ENCODE measurements around the gene MRPL19. TPM values are rescaled to one million over a fixed set of nuclear protein-coding genes. Genes with fewer than 3 reads are reported as not detected.

The MRPL19 gene
- total RNA-seq, 1 experiment from 2014 or later = 65.4 TPM

GRCh38 chr2:75647771-75648170 is 1.2 kb downstream of the MRPL19 start:
- POLR2A ChIA-PET = interaction anchor here (0.8 to 3.2 kb wide), 10 partner anchors 8 to 62 kb away, joined by 3 to 21 read pairs (median 4); partner anchors contain the start of gene GCFC2

GRCh38 chr2:75654012-75654411 is 7.4 kb downstream of the MRPL19 start:
- Mint-ChIP-seq H3K36me3 (ENCODE audit: insufficient read depth, unreplicated experiment) (peaks cover 81% of the 10 kb centered on the region), H3K4me1 (ENCODE audit: insufficient read depth, unreplicated experiment) (peaks cover 6% of the 10 kb centered on the region), H3K27ac (ENCODE audit: low read depth, unreplicated experiment) (no peak overlapping the region), H3K27me3 (ENCODE audit: insufficient read depth, unreplicated experiment) (no peaks in the 10 kb centered on the region), H3K4me3 (ENCODE audit: unreplicated experiment) (no peak overlapping the region), H3K9me3 (ENCODE audit: unreplicated experiment) (peaks cover 10% of the 10 kb centered on the region)
- DNase-seq (ENCODE audit: unreplicated experiment) = no peak
- intact Hi-C loops (cut with micrococcal nuclease) = no loop called here
- ChIA-PET POLR2A (interaction anchor here (0.9 to 4.5 kb wide), 2 partner anchors 7 to 14 kb away, joined by 5 to 17 read pairs; partner anchors contain the start of gene MRPL19), CTCF (interaction anchor here (0.5 to 2.2 kb wide), 6 partner anchors 10 to 945 kb away, joined by 3 to 9 read pairs (median 6); no protein-coding TSS in a partner anchor)
- no TSS peak for BruUV-seq (replicated peaks)
- TF ChIP-seq CTCF (IDR thresholded peaks at IDR 0.05; ENCODE audit: unreplicated experiment) = peak; percentile 13

More at GRCh38 chr2:75647771-75648170, 1.2 kb downstream of the MRPL19 start:
- H3K36me3 Mint-ChIP-seq (ENCODE audit: insufficient read depth, unreplicated experiment) = peaks cover 46% of the 10 kb centered on the region
- peak; percentile 16 for DNase-seq (ENCODE audit: unreplicated experiment)
- H3K27me3 Mint-ChIP-seq (ENCODE audit: insufficient read depth, unreplicated experiment) = no peaks in the 10 kb centered on the region
- H3K4me1 Mint-ChIP-seq (ENCODE audit: insufficient read depth, unreplicated experiment) = no peaks in the 10 kb centered on the region
- H3K9me3 Mint-ChIP-seq (ENCODE audit: unreplicated experiment) = no peaks in the 10 kb centered on the region
- BruUV-seq (replicated peaks) = no TSS peak
- H3K27ac Mint-ChIP-seq (ENCODE audit: low read depth, unreplicated experiment) = peak overlapping the region; percentile 96
- CTCF ChIA-PET = interaction anchor here (0.6 to 3.6 kb wide), 10 partner anchors 10 to 935 kb away, joined by 3 to 13 read pairs (median 4); no protein-coding TSS in a partner anchor
- no peak for TF ChIP-seq CTCF (IDR thresholded peaks at IDR 0.05; ENCODE audit: unreplicated experiment)
- intact Hi-C loops (cut with micrococcal nuclease) = no loop called here
- H3K4me3 Mint-ChIP-seq (ENCODE audit: unreplicated experiment) = peak overlapping the region; percentile 89

GRCh38 chr2:75655861-75656260 is 9.3 kb downstream of the MRPL19 start:
- no peak for TF ChIP-seq CTCF (IDR thresholded peaks at IDR 0.05; ENCODE audit: unreplicated experiment)
- H3K36me3 Mint-ChIP-seq (ENCODE audit: insufficient read depth, unreplicated experiment) = peaks cover 78% of the 10 kb centered on the region
- intact Hi-C loops (cut with micrococcal nuclease) = no loop called here
- H3K27ac Mint-ChIP-seq (ENCODE audit: low read depth, unreplicated experiment) = no peak overlapping the region
- no peak for DNase-seq (ENCODE audit: unreplicated experiment)
- BruUV-seq (replicated peaks) = no TSS peak
- peaks cover 22% of the 10 kb centered on the region for H3K9me3 Mint-ChIP-seq (ENCODE audit: unreplicated experiment)
- POLR2A ChIA-PET = interaction anchor here (0.9 to 4.5 kb wide), 4 partner anchors 9 to 14 kb away, joined by 3 to 17 read pairs (median 6); partner anchors contain the start of gene MRPL19
- peaks cover 13% of the 10 kb centered on the region for H3K4me1 Mint-ChIP-seq (ENCODE audit: insufficient read depth, unreplicated experiment)
- no peak overlapping the region for H3K4me3 Mint-ChIP-seq (ENCODE audit: unreplicated experiment)
- CTCF ChIA-PET = interaction anchor here (0.6 to 2.4 kb wide), 6 partner anchors 9 to 749 kb away, joined by 3 to 16 read pairs (median 4); partner anchors contain the start of gene MRPL19
- H3K27me3 Mint-ChIP-seq (ENCODE audit: insufficient read depth, unreplicated experiment) = no peaks in the 10 kb centered on the region

- H3K36me3 Mint-ChIP-seq (ENCODE audit: insufficient read depth, unreplicated experiment) = peaks cover 81% of the 10 kb centered on the region
- intact Hi-C loops (cut with micrococcal nuclease) = no loop called here
- ChIA-PET CTCF (interaction anchor here (0.6 to 2.4 kb wide), 4 partner anchors 16 to 191 kb away, joined by 3 to 16 read pairs (median 4); no protein-coding TSS in a partner anchor), POLR2A (interaction anchor here (0.9 to 4.5 kb wide), 3 partner anchors 10 to 14 kb away, joined by 3 to 17 read pairs (median 5); partner anchors contain the start of gene MRPL19)
- H3K4me3 Mint-ChIP-seq (ENCODE audit: unreplicated experiment) = no peak overlapping the region
- DNase-seq (ENCODE audit: unreplicated experiment) = no peak
- H3K27me3 Mint-ChIP-seq (ENCODE audit: insufficient read depth, unreplicated experiment) = no peaks in the 10 kb centered on the region
- TF ChIP-seq CTCF (IDR thresholded peaks at IDR 0.05; ENCODE audit: unreplicated experiment) = no peak
- no TSS peak for BruUV-seq (replicated peaks)
- H3K9me3 Mint-ChIP-seq (ENCODE audit: unreplicated experiment) = peaks cover 22% of the 10 kb centered on the region
- H3K27ac Mint-ChIP-seq (ENCODE audit: low read depth, unreplicated experiment) = no peak overlapping the region
- peaks cover 13% of the 10 kb centered on the region for H3K4me1 Mint-ChIP-seq (ENCODE audit: insufficient read depth, unreplicated experiment)
These were observed 10.0 kb downstream of the MRPL19 start for GRCh38 chr2:75656563-75656962.
